Endodermal cell (in vitro differentiated cells): Measurements from ENCODE around the gene PIGX. TPM values are rescaled to one million over a fixed set of nuclear protein-coding genes. Genes with fewer than 3 reads are reported as not detected.

Source experiments
- DNase-seq: peaks from one replicate; pipeline ENCODE4 v3.0.0-alpha.2; 2017
- H3K27ac ChIP-seq: 2 replicates; pipeline ENCODE4 v1.5.1; 2013; ENCODE audit warnings: mild to moderate bottlenecking, low read depth, low read length, moderate library complexity
- H3K27me3 ChIP-seq: 2 replicates; pipeline ENCODE4 v1.6.1; 2013; ENCODE audit warnings: mild to moderate bottlenecking, low read length, moderate library complexity; ENCODE audit not compliant: insufficient read depth, control insufficient read depth, poor library complexity, severe bottlenecking
- H3K36me3 ChIP-seq: 2 replicates; pipeline ENCODE4 v1.7.0; 2013; ENCODE audit warnings: mild to moderate bottlenecking, low read length, moderate library complexity; ENCODE audit not compliant: control insufficient read depth, insufficient read depth
- H3K4me1 ChIP-seq: one replicate; pipeline ENCODE4 v1.7.0; 2013; ENCODE audit warnings: low read length; ENCODE audit not compliant: control insufficient read depth, insufficient read depth
- H3K4me3 ChIP-seq: 2 replicates; pipeline ENCODE4 v1.5.1; 2013; ENCODE audit warnings: mild to moderate bottlenecking, low read length, moderate library complexity
- H3K9ac ChIP-seq: 2 replicates; pipeline ENCODE4 v1.6.1; 2013; ENCODE audit warnings: mild to moderate bottlenecking, low read length, moderate library complexity; ENCODE audit not compliant: poor library complexity, severe bottlenecking; ENCODE audit errors: extremely low read depth
- H3K9me3 ChIP-seq: 2 replicates; pipeline ENCODE4 v1.6.1; 2013; ENCODE audit warnings: mild to moderate bottlenecking, low read length, moderate library complexity; ENCODE audit not compliant: control insufficient read depth
- H3K27ac Mint-ChIP-seq: 2 replicates; pipeline ENCODE4 v1.8.0; 2020; ENCODE audit warnings: mixed read lengths
- H3K27me3 Mint-ChIP-seq: 2 replicates; pipeline ENCODE4 v1.8.0; 2021; ENCODE audit warnings: mild to moderate bottlenecking, mixed read lengths; ENCODE audit not compliant: insufficient read depth
- H3K36me3 Mint-ChIP-seq: 2 replicates; pipeline ENCODE4 v1.8.0; 2020; ENCODE audit warnings: low read depth, mixed read lengths
- H3K4me1 Mint-ChIP-seq: 2 replicates; pipeline ENCODE4 v1.8.0; 2020; ENCODE audit warnings: mixed read lengths
- H3K4me3 Mint-ChIP-seq: 2 replicates; pipeline ENCODE4 v1.8.0; 2020; ENCODE audit warnings: mild to moderate bottlenecking, moderate library complexity, mixed read lengths
- H3K9me3 Mint-ChIP-seq: 2 replicates; pipeline ENCODE4 v1.8.0; 2020; ENCODE audit warnings: mild to moderate bottlenecking, mixed read lengths
- WGBS, 2 experiments: methylation state at CpG; one replicate each; pipeline versions ENCODE4 v1.1.5 to v1.1.7; 2013; ENCODE audit warnings: missing lambda C conversion rate in 2 of 2, mixed read lengths in 1 of 2; ENCODE audit not compliant: insufficient coverage in 1 of 2, insufficient read length in 1 of 2; 5-methylcytosine and 5-hydroxymethylcytosine counted together
- total RNA-seq, 2 donors: library from RNA; stranded (reverse); fragmentation: NEBNext Ultra II Directional in 1 of 2; extraction: Animal tissue kit (Norgen Biotek cat#: 25700) in 1 of 2; gene quantifications; 2 replicates in 1 of 2; 3 replicates in 1 of 2; pipeline ENCODE4 v1.2.1, GENCODE V29; 2021
- TF ChIP-seq, protein P1 (sequence below): fragments of 200-600 bp; sonication (generic); conservative IDR thresholded peaks from 2 replicates; pipeline ENCODE4 v1.5.0; 2021; ENCODE audit warnings: antibody characterized with exemption, mild to moderate bottlenecking

Gene PIGX
- total RNA-seq, 2 donors from 2014 or later: 21.8 to 33.3 TPM

DNA sequence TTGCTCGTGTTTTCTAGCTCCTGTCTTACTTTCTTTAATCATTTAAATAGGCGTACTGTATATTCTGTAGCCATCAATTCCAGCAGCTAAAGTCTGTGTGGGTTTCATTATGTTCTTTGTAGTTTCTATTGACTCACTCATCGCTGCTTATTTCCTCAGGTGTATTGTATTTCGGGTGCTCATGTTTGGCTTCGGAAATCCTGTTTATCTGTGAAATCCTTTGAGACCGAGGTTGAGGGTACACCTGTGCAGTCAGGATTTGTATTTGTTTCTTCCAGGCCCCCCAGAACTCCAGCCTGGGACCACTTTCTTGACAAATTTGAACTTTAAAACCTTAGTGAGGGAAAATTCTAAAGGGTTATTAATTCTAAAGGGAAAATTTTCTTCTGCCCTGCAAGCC, 25.5 kb downstream of the PIGX start:
- Histone ChIP-seq H3K27me3 (no peaks in the 10 kb centered on the region), H3K9me3 (peaks cover 6% of the 10 kb centered on the region), H3K4me1 (no peaks in the 10 kb centered on the region), H3K9ac (no peak overlapping the region), H3K27ac (no peak overlapping the region), H3K4me3 (no peak overlapping the region), H3K36me3 (peaks cover 14% of the 10 kb centered on the region)
- no peak for DNase-seq
- TF ChIP-seq, protein P1, sequence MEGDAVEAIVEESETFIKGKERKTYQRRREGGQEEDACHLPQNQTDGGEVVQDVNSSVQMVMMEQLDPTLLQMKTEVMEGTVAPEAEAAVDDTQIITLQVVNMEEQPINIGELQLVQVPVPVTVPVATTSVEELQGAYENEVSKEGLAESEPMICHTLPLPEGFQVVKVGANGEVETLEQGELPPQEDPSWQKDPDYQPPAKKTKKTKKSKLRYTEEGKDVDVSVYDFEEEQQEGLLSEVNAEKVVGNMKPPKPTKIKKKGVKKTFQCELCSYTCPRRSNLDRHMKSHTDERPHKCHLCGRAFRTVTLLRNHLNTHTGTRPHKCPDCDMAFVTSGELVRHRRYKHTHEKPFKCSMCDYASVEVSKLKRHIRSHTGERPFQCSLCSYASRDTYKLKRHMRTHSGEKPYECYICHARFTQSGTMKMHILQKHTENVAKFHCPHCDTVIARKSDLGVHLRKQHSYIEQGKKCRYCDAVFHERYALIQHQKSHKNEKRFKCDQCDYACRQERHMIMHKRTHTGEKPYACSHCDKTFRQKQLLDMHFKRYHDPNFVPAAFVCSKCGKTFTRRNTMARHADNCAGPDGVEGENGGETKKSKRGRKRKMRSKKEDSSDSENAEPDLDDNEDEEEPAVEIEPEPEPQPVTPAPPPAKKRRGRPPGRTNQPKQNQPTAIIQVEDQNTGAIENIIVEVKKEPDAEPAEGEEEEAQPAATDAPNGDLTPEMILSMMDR: no peak
- Mint-ChIP-seq H3K27ac (no peak overlapping the region), H3K4me1 (peaks cover 4% of the 10 kb centered on the region), H3K27me3 (no peaks in the 10 kb centered on the region), H3K9me3 (peaks cover 11% of the 10 kb centered on the region), H3K36me3 (peaks cover 27% of the 10 kb centered on the region), H3K4me3 (no peak overlapping the region)
- WGBS, 2 experiments: 91% methylated on average over 6 of the region's 6 CpGs

DNA sequence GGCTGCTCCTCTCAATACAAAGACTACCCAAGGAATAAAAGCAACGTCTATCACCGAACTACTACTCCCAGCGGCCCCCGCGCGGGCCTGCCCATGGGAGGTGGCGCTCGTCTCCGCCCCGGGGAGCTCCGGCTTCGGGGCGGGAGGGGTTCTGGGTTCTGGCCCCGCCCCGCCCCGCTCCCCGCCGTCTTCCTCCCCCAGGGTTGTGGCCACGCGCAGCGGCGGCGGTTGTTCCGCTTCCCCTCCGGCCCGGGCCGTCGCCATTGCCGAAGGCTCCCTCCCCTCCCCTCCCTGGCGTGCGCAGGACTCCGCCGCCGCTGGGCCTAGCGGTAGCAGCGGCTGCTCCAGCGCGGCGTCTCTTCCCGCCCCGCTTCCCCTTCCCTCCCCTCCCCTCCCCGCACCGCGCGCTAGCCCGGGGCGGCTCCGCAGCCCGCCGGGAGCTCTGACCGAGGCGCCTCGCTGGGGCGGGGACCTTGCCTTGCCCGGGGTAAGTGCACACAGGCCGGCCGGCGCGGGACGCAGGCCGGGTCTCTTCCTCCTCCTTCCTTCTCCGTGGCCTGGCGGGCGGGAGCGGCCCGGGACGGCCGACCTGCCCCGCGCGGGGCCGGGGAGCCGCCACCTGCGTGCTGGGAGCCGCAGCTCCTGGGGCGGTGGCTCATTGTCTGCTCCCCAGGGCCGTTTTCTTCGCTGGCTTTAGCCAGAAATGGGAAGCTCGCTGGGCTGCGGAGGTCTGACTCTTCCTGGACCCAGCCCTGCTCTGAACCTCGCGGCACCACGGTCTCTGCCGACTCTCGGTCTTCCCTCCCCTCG, 27.7 kb downstream of the PIGX start, which contains the start of gene PAK2:
Gene PAK2 (plus strand): TSS at position 187 of the 810 bp plus-strand sequence. CDS start 42,790 bp downstream, outside the sequence.
- Histone ChIP-seq H3K9me3 (peaks cover 6% of the 10 kb centered on the region), H3K27me3 (no peaks in the 10 kb centered on the region), H3K36me3 (peaks cover 10% of the 10 kb centered on the region), H3K27ac (peak within 1 kb of the TSS; percentile 95), H3K4me3 (peak within 1 kb of the TSS; percentile 98), H3K9ac (peak within 1 kb of the TSS; percentile 94), H3K4me1 (no peaks in the 10 kb centered on the region)
- peak within 1 kb of the TSS; percentile 99 for H3K27ac Mint-ChIP-seq
- H3K9me3 Mint-ChIP-seq: peaks cover 11% of the 10 kb centered on the region
- no peaks in the 10 kb centered on the region for H3K27me3 Mint-ChIP-seq
- H3K4me1 Mint-ChIP-seq: peaks cover 4% of the 10 kb centered on the region
- H3K4me3 Mint-ChIP-seq: peak within 1 kb of the TSS; percentile 92
- peaks cover 24% of the 10 kb centered on the region for H3K36me3 Mint-ChIP-seq
- DNase-seq: peak; percentile 94
- 0 to 1% methylated on average over 22 to 86 of the region's 86 CpGs for WGBS, 2 experiments
- TF ChIP-seq, protein P1: peak; percentile 27

DNA sequence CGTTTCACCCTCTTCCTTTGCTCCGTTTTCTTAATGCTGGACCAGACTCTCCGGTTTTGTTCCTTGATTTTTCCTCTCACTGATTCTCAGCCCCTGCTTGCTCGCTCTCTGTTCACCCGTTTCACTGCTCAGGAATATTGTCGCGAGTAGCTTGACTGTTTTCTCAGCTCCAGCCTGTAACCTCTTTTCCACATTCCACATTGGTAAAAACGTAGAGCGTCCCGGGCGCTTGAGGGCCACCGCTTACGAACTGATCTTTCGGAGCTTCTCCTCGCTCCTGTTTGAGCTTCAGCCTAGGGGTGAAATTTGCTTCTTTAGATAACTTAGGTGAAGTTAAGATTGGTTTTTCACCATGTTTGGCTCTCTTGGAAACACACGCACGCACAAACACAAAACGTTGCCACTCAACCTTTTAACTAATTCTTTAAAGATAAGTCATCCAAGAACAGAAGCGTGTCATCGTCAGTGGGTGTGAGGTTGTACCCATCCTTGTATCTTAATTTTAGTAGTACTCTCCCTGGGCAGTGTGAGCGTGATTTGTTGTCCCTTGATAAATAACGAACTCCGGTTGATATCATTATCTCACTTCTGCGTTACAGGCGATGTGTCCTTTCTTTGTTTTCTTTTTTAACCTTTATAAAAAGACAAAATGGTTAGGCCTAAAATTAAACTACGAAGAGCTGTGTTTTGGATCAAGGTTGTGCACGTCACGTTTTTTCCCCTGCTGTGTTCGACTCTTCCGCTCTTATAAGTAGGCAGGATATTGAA, 28.5 kb downstream of the PIGX start:
- H3K27ac ChIP-seq: peak overlapping the region; percentile 95
- no peaks in the 10 kb centered on the region for H3K27me3 ChIP-seq
- H3K27me3 Mint-ChIP-seq: no peaks in the 10 kb centered on the region
- peaks cover 9% of the 10 kb centered on the region for H3K9me3 Mint-ChIP-seq
- no peak for DNase-seq
- peaks cover 4% of the 10 kb centered on the region for H3K4me1 Mint-ChIP-seq
- H3K9ac ChIP-seq: peak overlapping the region; percentile 94
- peak overlapping the region; percentile 98 for H3K4me3 ChIP-seq
- H3K36me3 ChIP-seq: peaks cover 8% of the 10 kb centered on the region
- no peaks in the 10 kb centered on the region for H3K4me1 ChIP-seq
- TF ChIP-seq, protein P1: no peak
- peak overlapping the region; percentile 99 for H3K27ac Mint-ChIP-seq
- peak overlapping the region; percentile 92 for H3K4me3 Mint-ChIP-seq
- peaks cover 22% of the 10 kb centered on the region for H3K36me3 Mint-ChIP-seq
- H3K9me3 ChIP-seq: peaks cover 6% of the 10 kb centered on the region
- WGBS, 2 experiments: 0 to 1% methylated on average over 12 to 30 of the region's 30 CpGs
